B cell (primary cell): ENCODE results near the gene VWA3A. TPM values are rescaled to one million over a fixed set of nuclear protein-coding genes. Genes with fewer than 3 reads are reported as not detected.

Experiments
- ATAC-seq: fragments of 200-7000 bp; cut with Tn5 transposase; one replicate; pipeline ENCODE4 v1.10.0; 2021; ENCODE audit warnings: low read depth, mild to moderate bottlenecking, moderate number of reproducible peaks, moderate library complexity
- CTCF ChIA-PET: fragments of 350-600 bp; sonication (Branson Sonifier 250); formaldehyde crosslinking; loops from one replicate; lab custom pipeline; 2021; ENCODE audit warnings: antibody characterized with exemption, inconsistent platforms; lab: Charles Lee
- POLR2A ChIA-PET: fragments of 350-600 bp; sonication (Branson Sonifier 250); formaldehyde crosslinking; loops from one replicate; lab custom pipeline; 2021; ENCODE audit warnings: antibody characterized with exemption; lab: Charles Lee
- DNase-seq: peaks from one replicate; pipeline ENCODE4 v3.0.0; 2013
- H2AFZ ChIP-seq: 2 replicates; pipeline ENCODE4 v1.6.1; 2012; ENCODE audit warnings: mild to moderate bottlenecking, low read depth, low read length; ENCODE audit not compliant: insufficient read depth, poor library complexity, severe bottlenecking
- H3K27ac ChIP-seq, 2 donors: 1 replicate in 1 of 2; 2 replicates in 1 of 2; pipeline ENCODE4 v1.5.1; 2012 to 2013; ENCODE audit warnings: low read length in 2 of 2, mild to moderate bottlenecking in 2 of 2, moderate library complexity in 1 of 2
- H3K27me3 ChIP-seq, 4 experiments: fragments of 200-600 bp in 1 of 4; sonication (generic) in 1 of 4; replicated peaks in 1 of 4; 1 replicate in 2 of 4; 2 replicates in 2 of 4; pipeline versions ENCODE4 v1.6.1 to v1.7.0; 2013 to 2016; ENCODE audit warnings: low read length in 3 of 4, mild to moderate bottlenecking in 2 of 4, mixed read lengths in 1 of 4, moderate library complexity in 1 of 4; ENCODE audit not compliant: insufficient read depth in 4 of 4, control insufficient read depth in 3 of 4; ENCODE audit errors: control extremely low read depth in 1 of 4
- H3K36me3 ChIP-seq, 2 experiments: replicated peaks in 1 of 2; 1 replicate in 1 of 2; 2 replicates in 1 of 2; pipeline versions ENCODE4 v1.6.1 to v1.7.1; 2013; ENCODE audit warnings: low read length in 1 of 2; ENCODE audit not compliant: insufficient read depth in 2 of 2, control insufficient read depth in 1 of 2; ENCODE audit errors: control extremely low read depth in 1 of 2, extremely low read depth in 1 of 2
- H3K4me1 ChIP-seq, 2 donors: fragments of 200-600 bp in 1 of 2; sonication (generic) in 1 of 2; 1 replicate in 1 of 2; 2 replicates in 1 of 2; pipeline versions ENCODE4 v1.5.1 to v1.6.1; 2013 to 2017; ENCODE audit warnings: low read length in 2 of 2; ENCODE audit not compliant: control insufficient read depth in 2 of 2, insufficient read depth in 2 of 2
- H3K4me2 ChIP-seq: replicated peaks from 2 replicates; pipeline ENCODE3; 2012; ENCODE audit warnings: mild to moderate bottlenecking, low read depth, low read length; ENCODE audit not compliant: poor library complexity, severe bottlenecking
- H3K4me3 ChIP-seq, 5 experiments: fragments of 200-600 bp in 1 of 5; sonication (generic) in 1 of 5; 1 replicate in 3 of 5; 2 replicates in 2 of 5; pipeline versions ENCODE4 v1.5.1 to v1.7.0; 2011 to 2016; ENCODE audit warnings: low read length in 4 of 5, mild to moderate bottlenecking in 4 of 5, low read depth in 2 of 5, control low read depth in 1 of 5, moderate library complexity in 1 of 5; ENCODE audit not compliant: insufficient read depth in 1 of 5; ENCODE audit errors: control extremely low read depth in 1 of 5, extremely low read depth in 1 of 5
- H3K79me2 ChIP-seq: fragments of 200-600 bp; sonication (generic); one replicate; pipeline ENCODE4 v1.6.0; 2016; ENCODE audit warnings: low read length; ENCODE audit not compliant: control insufficient read depth, insufficient read depth
- H3K9ac ChIP-seq: fragments of 200-600 bp; sonication (generic); 2 replicates; pipeline ENCODE4 v1.6.1; 2017; ENCODE audit warnings: mild to moderate bottlenecking, low read length, moderate library complexity
- H3K9me3 ChIP-seq, 3 donors: one replicate each; pipeline versions ENCODE4 v1.6.1 to v1.7.1; 2013; ENCODE audit warnings: low read length in 2 of 3; ENCODE audit not compliant: control insufficient read depth in 2 of 3, insufficient read depth in 1 of 3; ENCODE audit errors: control extremely low read depth in 1 of 3
- H4K20me1 ChIP-seq: 2 replicates; pipeline ENCODE4 v1.6.0; 2012; ENCODE audit warnings: mild to moderate bottlenecking, low read length; ENCODE audit not compliant: insufficient read depth, control insufficient read depth, poor library complexity, severe bottlenecking
- H3K27ac Mint-ChIP-seq: one replicate; pipeline ENCODE4 v1.8.0; 2021; ENCODE audit warnings: mixed read lengths
- H3K27me3 Mint-ChIP-seq: one replicate; pipeline ENCODE4 v1.8.0; 2021; ENCODE audit warnings: mixed read lengths
- H3K4me1 Mint-ChIP-seq: one replicate; pipeline ENCODE4 v1.8.0; 2021; ENCODE audit warnings: mixed read lengths
- H3K4me3 Mint-ChIP-seq: one replicate; pipeline ENCODE4 v1.8.0; 2021; ENCODE audit warnings: mixed read lengths
- H3K9me3 Mint-ChIP-seq: one replicate; pipeline ENCODE4 v1.8.0; 2022; ENCODE audit warnings: mixed read lengths; ENCODE audit not compliant: insufficient read depth
- CTCF ChIP-seq: fragments of 200-600 bp; IDR thresholded peaks from one replicate; pipeline ENCODE4 v1.8.0; 2022; ENCODE audit warnings: antibody characterized with exemption, mild to moderate bottlenecking
- EZH2 ChIP-seq: IDR thresholded peaks from 2 replicates; pipeline ENCODE4 v1.6.1; 2012; ENCODE audit warnings: borderline replicate concordance, low read depth, mild to moderate bottlenecking, moderate library complexity, low read length; ENCODE audit not compliant: insufficient read depth, poor library complexity, severe bottlenecking
- WGBS: methylation state at CpG from one replicate; pipeline ENCODE4 v1.1.5; 2013; ENCODE audit warnings: missing lambda C conversion rate; ENCODE audit not compliant: insufficient coverage; 5-methylcytosine and 5-hydroxymethylcytosine counted together
- intact Hi-C: fragments of 100-400 bp; cut with micrococcal nuclease; formaldehyde crosslinking; loops from one replicate; pipeline ENCODE4 v1.10.0; 2022
- polyA plus RNA-seq: library from polyadenylated mRNA; depleted of rRNA; stranded (reverse); fragments of >200 nt; gene quantifications from 2 replicates; pipeline ENCODE4 v1.2.3, GENCODE V29; 2012
- total RNA-seq, 2 donors: library from RNA; stranded (reverse); fragments of 120-200 nt in 1 of 2; gene quantifications; 1 replicate in 1 of 2; 2 replicates in 1 of 2; pipeline versions ENCODE4 v1.2.3 to v1.2.4, GENCODE V29; 2013 to 2022

Gene VWA3A
- total and polyA plus RNA-seq, 2 donors (not counting 1 experiment from before 2014, with no cell fraction given), result 0.28 to 0.47 TPM

GRCh38 chr16:22063888-22064467 lies 28.4 kb upstream of the VWA3A start:
- WGBS, result 100% methylated on average over 1 of the region's 1 CpG
- H3K4me3 Mint-ChIP-seq, result no peak overlapping the region
- ATAC-seq (no peak), DNase-seq (no peak)
- Histone ChIP-seq H2AFZ (no peak overlapping the region), H3K4me1 (no peaks in the 10 kb centered on the region), H3K9me3 (peaks cover 1 to 9% (median 6%) of the 10 kb centered on the region in 3 donors), H3K9ac (no peak overlapping the region), H4K20me1 (no peaks in the 10 kb centered on the region), H3K4me3 (no peak overlapping the region), H3K36me3 (no peaks in the 10 kb centered on the region), H3K79me2 (peaks cover 7% of the 10 kb centered on the region), H3K27ac (no peak overlapping the region), H3K27me3 (no peaks in the 10 kb centered on the region), H3K4me2 (no peak overlapping the region)
- POLR2A ChIA-PET, result no interaction called here
- peaks cover 10% of the 10 kb centered on the region for H3K9me3 Mint-ChIP-seq
- TF ChIP-seq EZH2 (no peak), CTCF (no peak)
- intact Hi-C loops, result no loop called here
- H3K4me1 Mint-ChIP-seq, result peaks cover 3% of the 10 kb centered on the region
- CTCF ChIA-PET, result interaction anchor here (8.5 kb wide), 1 partner anchor 15 kb away, joined by 61 read pairs; no protein-coding TSS in a partner anchor
- no peaks in the 10 kb centered on the region for H3K27me3 Mint-ChIP-seq
- no peak overlapping the region for H3K27ac Mint-ChIP-seq

GRCh38 chr16:22065252-22065651 lies 27.1 kb upstream of the VWA3A start:
- CTCF ChIA-PET, result interaction anchor here (8.5 kb wide), 1 partner anchor 13 kb away, joined by 61 read pairs; no protein-coding TSS in a partner anchor
- Histone ChIP-seq H3K27ac (no peak overlapping the region), H3K27me3 (no peaks in the 10 kb centered on the region), H3K9me3 (peaks cover 1 to 9% (median 6%) of the 10 kb centered on the region in 3 donors), H3K4me1 (no peaks in the 10 kb centered on the region), H3K9ac (no peak overlapping the region), H3K4me3 (no peak overlapping the region), H2AFZ (no peak overlapping the region), H3K4me2 (no peak overlapping the region), H3K36me3 (no peaks in the 10 kb centered on the region), H4K20me1 (no peaks in the 10 kb centered on the region), H3K79me2 (peaks cover 7% of the 10 kb centered on the region)
- no peak for TF ChIP-seq CTCF
- no peak for TF ChIP-seq EZH2
- POLR2A ChIA-PET, result no interaction called here
- WGBS, result no CpG with 5 or more reads among the region's 1 CpG
- Mint-ChIP-seq H3K27ac (no peak overlapping the region), H3K9me3 (peaks cover 10% of the 10 kb centered on the region), H3K4me3 (no peak overlapping the region), H3K27me3 (no peaks in the 10 kb centered on the region), H3K4me1 (no peaks in the 10 kb centered on the region)
- intact Hi-C loops, result no loop called here
- no peak for ATAC-seq
- no peak for DNase-seq
